Measurements from ENCODE around the gene CHST2.

CHST2 gene

DNA sequence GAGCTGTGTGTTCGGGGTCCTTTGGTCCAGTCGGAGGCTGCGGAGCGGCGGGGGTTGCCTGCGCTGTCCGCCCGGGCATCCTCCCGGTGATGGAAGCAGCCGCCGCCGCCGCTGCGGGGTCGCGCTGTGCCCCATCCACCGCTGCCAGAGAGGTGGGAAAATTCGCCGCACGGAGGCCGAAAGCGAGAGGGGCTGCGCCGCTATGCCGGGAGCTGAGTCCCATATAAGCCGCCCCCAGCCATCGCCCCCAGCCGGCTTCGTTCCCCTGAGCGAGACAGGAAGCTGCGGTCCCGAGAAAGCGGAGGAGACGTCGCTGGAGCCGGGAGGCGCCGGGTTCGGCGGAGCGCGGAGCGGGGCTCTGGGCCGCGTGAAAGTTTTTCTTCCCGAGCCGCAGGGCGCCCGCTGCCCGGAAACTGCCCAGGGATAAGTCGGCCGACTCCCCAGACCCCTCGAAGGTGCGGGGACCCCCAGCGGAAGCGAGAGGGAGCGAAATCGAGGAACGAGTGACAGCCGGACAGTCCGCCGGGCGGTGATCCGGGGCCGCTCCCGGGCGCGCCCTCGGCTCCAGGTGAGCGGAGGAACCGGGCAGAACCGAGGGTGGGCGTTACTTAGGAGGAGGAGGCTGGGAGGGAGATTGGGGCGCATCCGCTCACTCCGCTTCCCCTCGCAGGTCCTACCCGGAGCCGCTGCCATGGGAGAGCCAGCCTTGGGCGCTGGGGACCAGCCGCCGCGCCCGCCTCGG is 574 bp downstream of the CHST2 start:
- no peak for TF ChIP-seq ZNF274 (IDR thresholded peaks at IDR 0.05; ENCODE audit: low read depth, low read length)
- H3K4me3 ChIP-seq (ENCODE audit: low read length): peak overlapping the region; percentile 82

DNA sequence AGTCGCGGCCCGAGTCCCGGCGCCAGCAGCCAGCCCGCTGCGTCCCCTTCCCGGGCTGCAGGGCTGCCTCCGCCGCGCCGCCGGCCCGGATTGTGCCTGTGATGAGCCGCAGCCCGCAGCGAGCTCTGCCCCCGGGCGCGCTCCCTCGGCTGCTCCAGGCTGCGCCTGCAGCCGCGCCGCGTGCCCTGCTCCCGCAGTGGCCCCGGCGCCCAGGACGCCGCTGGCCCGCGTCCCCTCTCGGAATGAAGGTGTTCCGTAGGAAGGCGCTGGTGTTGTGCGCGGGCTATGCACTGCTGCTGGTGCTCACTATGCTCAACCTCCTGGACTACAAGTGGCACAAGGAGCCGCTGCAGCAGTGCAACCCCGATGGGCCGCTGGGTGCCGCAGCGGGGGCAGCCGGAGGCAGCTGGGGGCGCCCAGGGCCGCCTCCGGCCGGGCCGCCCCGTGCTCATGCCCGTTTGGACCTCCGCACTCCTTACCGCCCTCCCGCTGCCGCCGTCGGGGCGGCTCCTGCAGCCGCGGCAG is 1.2 kb downstream of the CHST2 start:
- TF ChIP-seq ZNF274 (IDR thresholded peaks at IDR 0.05; ENCODE audit: low read depth, low read length): no peak

DNA sequence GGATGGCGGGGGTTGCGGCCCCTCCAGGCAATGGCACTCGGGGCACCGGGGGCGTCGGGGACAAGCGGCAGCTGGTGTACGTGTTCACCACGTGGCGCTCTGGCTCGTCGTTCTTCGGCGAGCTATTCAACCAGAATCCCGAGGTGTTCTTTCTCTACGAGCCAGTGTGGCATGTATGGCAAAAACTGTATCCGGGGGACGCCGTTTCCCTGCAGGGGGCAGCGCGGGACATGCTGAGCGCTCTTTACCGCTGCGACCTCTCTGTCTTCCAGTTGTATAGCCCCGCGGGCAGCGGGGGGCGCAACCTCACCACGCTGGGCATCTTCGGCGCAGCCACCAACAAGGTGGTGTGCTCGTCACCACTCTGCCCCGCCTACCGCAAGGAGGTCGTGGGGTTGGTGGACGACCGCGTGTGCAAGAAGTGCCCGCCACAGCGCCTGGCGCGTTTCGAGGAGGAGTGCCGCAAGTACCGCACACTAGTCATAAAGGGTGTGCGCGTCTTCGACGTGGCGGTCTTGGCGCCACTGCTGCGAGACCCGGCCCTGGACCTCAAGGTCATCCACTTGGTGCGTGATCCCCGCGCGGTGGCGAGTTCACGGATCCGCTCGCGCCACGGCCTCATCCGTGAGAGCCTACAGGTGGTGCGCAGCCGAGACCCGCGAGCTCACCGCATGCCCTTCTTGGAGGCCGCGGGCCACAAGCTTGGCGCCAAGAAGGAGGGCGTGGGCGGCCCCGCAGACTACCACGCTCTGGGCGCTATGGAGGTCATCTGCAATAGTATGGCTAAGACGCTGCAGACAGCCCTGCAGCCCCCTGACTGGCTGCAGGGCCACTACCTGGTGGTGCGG is 1.9 kb downstream of the CHST2 start:
- no peak for TF ChIP-seq ZNF274 (IDR thresholded peaks at IDR 0.05; ENCODE audit: low read depth, low read length)
- peak overlapping the region; percentile 82; the same call in 1 of the 2 replicates for H3K4me3 ChIP-seq (ENCODE audit: low read length)

More for the DNA sequence above, 1.2 kb downstream of the CHST2 start:
- H3K4me3 ChIP-seq (ENCODE audit: low read length): peak overlapping the region; percentile 82; the same call in 1 of the 2 replicates

DNA sequence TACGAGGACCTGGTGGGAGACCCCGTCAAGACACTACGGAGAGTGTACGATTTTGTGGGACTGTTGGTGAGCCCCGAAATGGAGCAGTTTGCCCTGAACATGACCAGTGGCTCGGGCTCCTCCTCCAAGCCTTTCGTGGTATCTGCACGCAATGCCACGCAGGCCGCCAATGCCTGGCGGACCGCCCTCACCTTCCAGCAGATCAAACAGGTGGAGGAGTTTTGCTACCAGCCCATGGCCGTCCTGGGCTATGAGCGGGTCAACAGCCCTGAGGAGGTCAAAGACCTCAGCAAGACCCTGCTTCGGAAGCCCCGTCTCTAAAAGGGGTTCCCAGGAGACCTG is 2.5 kb downstream of the CHST2 start:
- H3K4me3 ChIP-seq (ENCODE audit: low read length): no peak overlapping the region; the same call in 1 of the 2 replicates
- no peak for TF ChIP-seq ZNF274 (IDR thresholded peaks at IDR 0.05; ENCODE audit: low read depth, low read length)

DNA sequence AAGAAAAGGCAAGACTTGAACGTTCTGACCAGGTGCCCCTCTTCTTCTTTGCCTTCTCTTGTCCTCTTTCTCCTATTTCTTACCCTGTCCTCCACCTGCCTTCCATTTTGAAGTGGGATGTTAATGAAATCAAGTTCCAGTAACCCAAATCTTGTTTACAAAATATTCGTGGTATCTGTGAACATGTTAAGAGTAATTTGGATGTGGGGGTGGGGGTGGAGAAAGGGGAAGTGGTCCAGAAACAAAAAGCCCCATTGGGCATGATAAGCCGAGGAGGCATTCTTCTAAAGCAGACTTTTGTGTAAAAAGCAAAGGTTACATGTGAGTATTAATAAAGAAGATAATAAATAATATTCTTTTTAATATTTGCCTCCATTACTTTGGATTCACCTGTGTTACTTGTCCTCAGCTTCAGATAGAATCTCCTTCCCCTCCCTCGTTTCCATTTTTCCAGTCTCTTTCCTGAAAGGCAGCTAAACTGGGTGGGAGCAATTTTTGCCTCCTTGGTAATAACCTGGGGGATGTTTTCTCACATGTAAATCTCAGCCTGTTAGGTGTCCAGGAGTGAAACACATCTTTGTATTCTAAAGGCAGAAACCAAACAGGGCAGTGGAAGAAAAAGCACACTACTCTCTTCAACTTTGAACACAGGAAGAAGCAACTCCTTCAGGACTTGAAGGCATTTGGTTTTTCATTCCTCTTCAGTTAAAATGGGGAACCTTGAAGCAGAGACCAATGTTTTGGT is 3.2 kb downstream of the CHST2 start:
- H3K4me3 ChIP-seq (ENCODE audit: low read length): peak overlapping the region; percentile 35; the same call in 1 of the 2 replicates
- no peak for TF ChIP-seq ZNF274 (IDR thresholded peaks at IDR 0.05; ENCODE audit: low read depth, low read length)

DNA sequence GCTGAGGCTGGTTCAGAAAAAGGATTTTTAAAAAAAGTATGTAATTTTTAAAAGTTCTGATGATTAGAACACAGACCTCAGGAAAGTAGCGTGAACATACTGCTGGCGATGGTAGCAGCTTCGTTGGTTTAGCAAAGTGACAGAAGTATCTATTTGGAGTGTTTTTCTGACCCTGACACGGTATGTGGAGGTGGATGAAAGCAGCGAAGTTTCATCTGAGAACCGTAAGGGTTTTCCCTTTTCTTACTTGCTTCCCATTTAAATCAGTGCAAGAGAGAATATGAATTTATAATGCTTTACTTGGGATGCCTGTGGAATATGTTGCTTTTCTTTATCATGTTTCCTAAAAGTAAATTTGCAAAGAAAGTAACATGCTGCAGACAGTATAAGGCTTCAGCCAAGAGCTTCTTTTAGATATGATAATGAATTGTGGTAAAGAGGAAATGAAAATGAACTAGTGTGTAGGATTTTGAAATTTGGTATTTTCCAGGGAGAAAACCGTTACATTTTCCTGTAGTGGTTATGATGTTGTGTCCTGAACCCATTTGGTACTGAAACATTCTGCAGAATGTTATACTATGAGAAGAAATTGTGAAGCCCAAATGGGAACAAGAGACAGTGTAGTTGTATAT is 3.9 kb downstream of the CHST2 start:
- TF ChIP-seq ZNF274 (IDR thresholded peaks at IDR 0.05; ENCODE audit: low read depth, low read length): no peak
- 0 out of 2 replicates have a peak overlapping the region, but pooled peaks have one; percentile 35 for H3K4me3 ChIP-seq (ENCODE audit: low read length)

DNA sequence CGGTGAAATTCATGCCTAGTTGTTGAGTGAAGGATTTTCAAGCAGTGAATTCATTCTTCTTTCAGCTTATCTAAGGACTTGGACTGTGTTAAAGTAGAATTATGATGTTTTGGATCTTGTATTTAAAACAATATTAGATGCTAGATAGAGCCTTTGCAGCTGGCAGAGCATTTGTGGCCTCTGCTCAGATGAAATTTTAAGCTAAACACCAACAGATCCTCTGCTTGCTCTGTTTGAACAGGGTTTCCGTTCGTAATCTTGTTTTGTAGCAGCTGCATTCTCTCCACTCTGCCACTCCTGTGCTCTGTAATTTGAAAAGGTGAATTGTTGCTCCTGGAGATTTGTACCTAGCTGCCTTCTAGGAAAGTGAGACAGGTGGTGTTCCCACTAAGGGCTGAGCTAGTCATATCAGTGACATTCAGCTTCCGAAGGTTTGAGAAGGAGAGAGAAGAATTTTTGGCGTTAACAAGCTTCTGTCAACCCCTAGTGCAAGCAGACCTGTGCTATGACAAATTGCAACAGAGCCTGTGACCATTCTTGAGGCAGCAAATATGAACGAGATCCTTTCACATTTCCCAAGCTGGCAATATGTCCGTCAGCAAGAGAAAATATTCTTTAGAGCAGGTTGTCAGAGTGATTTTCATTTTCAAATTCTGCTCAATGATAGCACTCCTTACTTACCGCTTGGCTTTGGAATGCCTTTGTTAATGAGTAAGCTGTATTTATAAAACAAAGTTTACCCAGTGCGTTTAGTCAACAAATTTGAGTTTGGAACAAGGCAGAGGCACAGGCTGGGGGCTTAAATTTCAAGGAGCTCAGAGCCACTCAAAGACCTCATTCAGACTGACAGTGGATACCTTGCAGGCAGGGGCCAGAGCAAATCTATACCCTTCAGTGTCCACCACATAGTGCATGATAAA is 5.3 kb downstream of the CHST2 start:
- TF ChIP-seq ZNF274 (IDR thresholded peaks at IDR 0.05; ENCODE audit: low read depth, low read length): no peak
- H3K4me3 ChIP-seq (ENCODE audit: low read length): no peak overlapping the region

DNA sequence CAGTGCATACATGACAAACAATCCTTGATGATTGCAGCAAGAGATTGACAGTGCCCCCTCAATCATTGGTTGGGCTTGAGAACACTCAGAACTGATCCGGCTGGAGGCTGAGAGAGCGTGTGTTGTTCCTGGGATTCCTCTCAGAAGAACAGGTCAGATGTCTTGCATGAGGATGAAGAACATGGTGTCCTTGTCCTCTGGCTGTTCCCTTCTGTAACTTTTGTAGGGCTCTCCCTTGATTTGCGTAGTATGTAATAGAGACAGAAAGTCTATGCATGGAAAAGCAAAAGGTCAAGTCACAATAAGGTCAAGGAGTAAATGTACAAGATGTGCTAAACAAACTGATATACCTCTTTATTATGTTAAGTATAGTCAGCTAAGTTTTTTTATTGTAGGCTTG is 8.2 kb downstream of the CHST2 start:
- H3K4me3 ChIP-seq (ENCODE audit: low read length): no peak overlapping the region

DNA sequence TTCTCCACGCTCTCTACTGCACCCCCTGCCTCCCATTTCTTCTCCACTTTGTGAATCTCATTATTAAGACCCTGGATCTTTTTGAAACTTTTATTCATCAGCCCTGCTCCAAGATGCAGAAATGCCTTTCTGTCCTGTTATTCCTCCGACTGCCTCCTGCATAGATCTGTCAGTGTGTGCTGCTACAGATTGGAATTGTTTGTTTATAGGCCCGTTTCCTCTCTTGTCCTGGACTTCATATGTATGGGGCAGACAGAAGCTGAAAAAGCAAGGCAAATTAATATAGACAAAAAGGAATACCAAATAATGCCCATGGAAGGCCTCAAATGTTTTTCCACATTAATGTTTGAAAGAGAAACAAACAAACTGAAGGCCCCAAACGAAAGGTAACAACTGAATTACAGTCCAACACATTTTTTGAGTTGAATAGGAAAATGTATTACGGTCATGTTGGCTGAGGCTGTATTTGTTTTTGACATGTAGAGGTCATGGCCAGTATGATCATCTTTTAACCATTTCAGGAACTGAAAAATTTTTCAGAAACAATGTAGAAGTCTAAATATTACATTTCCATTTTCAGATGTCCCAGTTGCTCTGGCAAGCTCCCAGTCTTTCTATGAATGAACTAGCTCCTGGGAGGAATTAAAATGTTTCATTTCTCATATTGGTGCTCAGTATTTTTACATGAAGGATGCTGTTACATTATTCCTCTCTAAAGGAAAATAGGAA is 8.8 kb downstream of the CHST2 start:
- no peak for TF ChIP-seq ZNF274 (IDR thresholded peaks at IDR 0.05; ENCODE audit: low read depth, low read length)
- H3K4me3 ChIP-seq (ENCODE audit: low read length): no peak overlapping the region

More for the DNA sequence above, 8.2 kb downstream of the CHST2 start:
- TF ChIP-seq ZNF274 (IDR thresholded peaks at IDR 0.05; ENCODE audit: low read depth, low read length): no peak

DNA sequence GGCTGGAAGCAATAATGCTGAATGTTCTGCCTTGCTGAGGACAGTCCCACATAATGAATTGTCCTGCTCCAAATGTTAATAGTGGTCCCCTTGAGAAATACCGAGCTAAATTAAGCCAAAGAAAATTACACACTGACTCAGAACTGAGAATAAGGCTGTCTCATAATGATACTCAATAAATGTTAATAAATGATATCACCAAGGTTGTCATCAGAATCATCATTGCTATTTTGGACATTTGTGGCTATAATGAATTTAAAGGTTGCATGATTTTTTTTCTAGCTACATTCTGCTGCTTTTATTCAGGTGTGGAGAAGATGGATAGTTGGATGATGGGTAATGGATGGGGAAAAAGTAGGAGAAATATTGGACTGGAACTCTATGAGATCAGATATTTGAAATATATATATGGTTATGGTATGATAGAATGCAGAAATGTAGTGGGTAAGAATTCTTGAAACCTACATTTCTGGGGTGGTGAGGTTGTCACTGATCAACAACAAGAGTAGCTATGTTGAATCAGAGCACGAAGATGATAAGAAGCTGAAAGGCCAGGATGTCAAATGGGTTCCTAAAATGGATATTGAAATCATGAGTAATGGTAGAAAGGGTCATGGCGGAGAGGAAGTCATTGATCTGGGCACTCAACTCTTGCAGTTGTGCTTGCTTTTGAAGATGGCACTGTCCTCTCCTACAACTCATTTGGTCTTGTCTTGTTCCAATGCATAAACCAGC is 12.8 kb downstream of the CHST2 start:
- no peak for TF ChIP-seq ZNF274 (IDR thresholded peaks at IDR 0.05; ENCODE audit: low read depth, low read length)
- no peak overlapping the region for H3K4me3 ChIP-seq (ENCODE audit: low read length)

DNA sequence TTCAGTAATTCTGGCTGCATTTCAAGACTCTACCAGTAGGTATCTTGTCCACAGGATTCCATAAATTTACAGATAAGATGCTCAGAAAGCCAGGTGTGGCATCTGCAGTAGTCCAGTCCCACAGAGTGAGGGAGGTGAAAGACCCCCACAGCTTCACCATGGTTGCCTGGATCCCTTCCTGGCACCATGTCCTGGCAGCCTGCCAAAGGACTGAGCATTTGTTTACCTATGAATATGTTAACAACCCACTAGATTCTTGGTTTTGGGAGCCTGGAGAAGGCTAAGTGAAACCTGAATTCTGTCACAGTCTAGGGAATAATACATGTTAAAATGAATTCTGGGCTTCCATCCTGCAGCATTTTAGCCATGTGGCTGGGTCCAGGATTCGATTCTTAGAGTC is 14.9 kb downstream of the CHST2 start:
- H3K4me3 ChIP-seq (ENCODE audit: low read length): no peak overlapping the region
- no peak for TF ChIP-seq ZNF274 (IDR thresholded peaks at IDR 0.05; ENCODE audit: low read depth, low read length)
